Measurements from ENCODE around the gene PROZ. TPM values are rescaled to one million over a fixed set of nuclear protein-coding genes. Genes with fewer than 3 reads are reported as not detected.

Gene PROZ
- polyA plus RNA-seq, 1 donor: 1.0 TPM

DNA sequence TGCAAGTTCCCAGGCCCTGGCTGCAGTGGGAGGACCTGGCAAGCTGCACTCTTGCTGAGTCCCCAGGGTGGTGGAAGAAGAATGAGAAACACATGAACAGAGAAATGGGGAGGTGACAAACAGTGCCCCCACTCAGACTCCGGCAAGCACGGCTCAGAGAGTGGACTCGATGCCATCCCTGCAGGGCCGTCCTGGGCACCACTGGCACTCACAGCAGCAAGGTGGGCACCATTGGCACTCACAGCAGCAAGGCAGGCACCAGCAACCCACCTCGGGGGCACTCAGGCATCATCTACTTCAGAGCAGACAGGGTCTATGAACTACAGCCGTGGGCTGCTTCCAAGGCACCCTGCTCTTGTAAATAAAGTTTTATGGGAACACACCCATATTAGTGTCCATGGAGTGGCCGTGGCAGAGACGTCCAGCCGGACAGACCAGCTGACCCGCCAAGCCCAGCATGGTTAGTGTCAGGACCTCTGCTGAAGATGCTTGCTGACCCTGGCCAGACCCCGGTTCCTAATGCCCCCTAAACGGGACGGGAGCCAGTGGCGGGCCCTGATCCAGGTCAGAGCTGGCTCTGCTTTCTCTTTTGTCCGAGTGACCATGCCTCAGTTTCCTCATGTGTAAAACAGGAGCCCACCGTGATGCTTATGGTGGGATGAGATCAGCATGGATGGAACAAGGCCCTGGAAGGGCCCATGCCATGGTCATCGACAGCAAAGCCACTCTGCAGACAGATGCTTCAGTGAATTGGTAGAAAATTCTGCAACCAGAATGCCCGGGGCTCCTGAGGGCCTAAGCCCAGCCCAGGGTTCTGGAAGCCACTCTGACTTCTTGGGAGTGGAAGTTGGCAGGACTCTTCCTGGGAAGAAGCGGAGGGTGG lies 37.9 kb upstream of the PROZ start:
- Histone ChIP-seq H3K36me3 (ENCODE audit: control insufficient read depth, insufficient read depth, low read length) (no peaks in the 10 kb centered on the region), H3K4me1 (ENCODE audit: control insufficient read depth, insufficient read depth, low read length) (peaks cover 24% of the 10 kb centered on the region), H3K9me3 (ENCODE audit: control insufficient read depth, low read depth, low read length) (no peaks in the 10 kb centered on the region), H3K4me3 (ENCODE audit: low read length) (no peak overlapping the region), H3K27ac (ENCODE audit: low read length) (no peak overlapping the region), H3K27me3 (ENCODE audit: control insufficient read depth, insufficient read depth, low read length) (no peaks in the 10 kb centered on the region)
- WGBS (ENCODE audit: insufficient coverage, low lambda C conversion rate): no CpG with 5 or more reads among the region's 19 CpGs
- no peak for DNase-seq

GRCh38 chr13:113121183-113121927 lies 37.1 kb upstream of the PROZ start:
- Histone ChIP-seq H3K36me3 (ENCODE audit: control insufficient read depth, insufficient read depth, low read length) (no peaks in the 10 kb centered on the region), H3K27me3 (ENCODE audit: control insufficient read depth, insufficient read depth, low read length) (no peaks in the 10 kb centered on the region), H3K4me1 (ENCODE audit: control insufficient read depth, insufficient read depth, low read length) (peaks cover 24% of the 10 kb centered on the region), H3K4me3 (ENCODE audit: low read length) (no peak overlapping the region), H3K9me3 (ENCODE audit: control insufficient read depth, low read depth, low read length) (no peaks in the 10 kb centered on the region), H3K27ac (ENCODE audit: low read length) (no peak overlapping the region)
- no peak for DNase-seq
- no CpG with 5 or more reads among the region's 24 CpGs for WGBS (ENCODE audit: insufficient coverage, low lambda C conversion rate)

- H3K27me3 ChIP-seq (ENCODE audit: control insufficient read depth, insufficient read depth, low read length): no peaks in the 10 kb centered on the region
- peak overlapping the region; percentile 89 for H3K27ac ChIP-seq (ENCODE audit: low read length)
- DNase-seq: no peak
- no peaks in the 10 kb centered on the region for H3K36me3 ChIP-seq (ENCODE audit: control insufficient read depth, insufficient read depth, low read length)
- WGBS (ENCODE audit: insufficient coverage, low lambda C conversion rate): 60% methylated on average over 1 of the region's 16 CpGs
- H3K4me1 ChIP-seq (ENCODE audit: control insufficient read depth, insufficient read depth, low read length): peaks cover 24% of the 10 kb centered on the region
- no peaks in the 10 kb centered on the region for H3K9me3 ChIP-seq (ENCODE audit: control insufficient read depth, low read depth, low read length)
- no peak overlapping the region for H3K4me3 ChIP-seq (ENCODE audit: low read length)
Observed at GRCh38 chr13:113121928-113122471, 36.4 kb upstream of the PROZ start.

- H3K4me1 ChIP-seq (ENCODE audit: control insufficient read depth, insufficient read depth, low read length): peaks cover 24% of the 10 kb centered on the region
- peak within 1 kb of the TSS; percentile 61 for H3K4me3 ChIP-seq (ENCODE audit: low read length)
- peak within 1 kb of the TSS; percentile 89 for H3K27ac ChIP-seq (ENCODE audit: low read length)
- no CpG with 5 or more reads among the region's 23 CpGs for WGBS (ENCODE audit: insufficient coverage, low lambda C conversion rate)
- H3K36me3 ChIP-seq (ENCODE audit: control insufficient read depth, insufficient read depth, low read length): no peaks in the 10 kb centered on the region
- H3K27me3 ChIP-seq (ENCODE audit: control insufficient read depth, insufficient read depth, low read length): no peaks in the 10 kb centered on the region
- peak; percentile 95 to 97 for DNase-seq
- H3K9me3 ChIP-seq (ENCODE audit: control insufficient read depth, low read depth, low read length): no peaks in the 10 kb centered on the region
Observed at GRCh38 chr13:113122550-113123225, 35.8 kb upstream of the PROZ start, which contains the start of gene F10. F10 (plus strand) TSS chr13:113122799; CDS start chr13:113122856, 57 bp downstream.

DNA sequence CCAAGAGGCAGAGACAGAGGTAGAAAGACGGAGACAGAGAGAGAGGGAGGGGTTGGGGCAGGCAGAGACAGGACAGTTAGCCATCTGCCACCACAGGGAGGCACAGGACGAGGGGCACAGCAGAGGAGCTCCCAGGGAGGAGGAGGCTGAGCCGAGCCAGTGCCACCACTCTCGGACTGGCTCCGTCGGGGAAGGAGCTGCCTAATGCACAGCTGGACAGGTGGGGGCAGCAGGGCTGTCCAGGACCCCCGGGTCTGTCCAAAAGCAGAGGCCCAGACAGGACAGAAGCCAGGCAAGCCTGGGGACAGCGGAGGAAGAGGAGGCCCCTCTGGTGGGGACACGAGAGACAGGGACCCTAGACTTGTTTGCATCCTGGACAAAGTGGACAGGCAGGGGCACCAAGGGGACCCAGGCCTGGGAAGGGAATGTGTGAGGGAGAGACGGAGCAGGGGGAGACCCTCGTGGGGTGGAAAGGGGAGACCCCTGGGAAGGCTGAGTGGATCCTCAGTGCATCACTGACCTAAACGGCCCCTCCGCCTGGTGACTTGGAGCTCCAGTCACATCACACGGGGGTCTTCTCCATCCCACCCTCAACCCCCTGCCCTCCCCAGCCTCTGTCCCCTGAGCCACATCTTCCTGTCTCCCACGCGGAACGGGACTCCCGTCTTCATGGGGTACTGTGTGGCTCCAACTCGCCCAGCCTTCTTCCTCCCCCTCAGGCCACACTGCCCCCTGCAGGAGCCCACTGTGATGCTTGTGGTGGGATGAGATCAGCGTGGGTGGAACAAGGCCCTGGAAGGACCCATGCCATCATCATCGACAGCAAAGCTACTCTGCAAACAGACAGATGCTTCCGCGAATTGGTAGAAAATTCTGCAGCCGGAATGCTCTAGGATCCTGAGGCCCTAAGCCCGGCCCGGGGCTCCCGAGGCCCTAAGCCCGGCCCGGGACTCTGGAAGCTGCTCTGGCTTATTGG lies 34.9 kb upstream of the PROZ start:
- H3K27ac ChIP-seq (ENCODE audit: low read length): peak overlapping the region; percentile 89
- no CpG with 5 or more reads among the region's 29 CpGs for WGBS (ENCODE audit: insufficient coverage, low lambda C conversion rate)

GRCh38 chr13:113124211-113124970 lies 34.1 kb upstream of the PROZ start:
- DNase-seq: no peak

More for the DNA sequence above, 34.9 kb upstream of the PROZ start:
- no peaks in the 10 kb centered on the region for H3K9me3 ChIP-seq (ENCODE audit: control insufficient read depth, low read depth, low read length)
- H3K27me3 ChIP-seq (ENCODE audit: control insufficient read depth, insufficient read depth, low read length): no peaks in the 10 kb centered on the region
- DNase-seq: peak in 1 of 2 donors; percentile 25
- H3K4me1 ChIP-seq (ENCODE audit: control insufficient read depth, insufficient read depth, low read length): peaks cover 24% of the 10 kb centered on the region
- H3K36me3 ChIP-seq (ENCODE audit: control insufficient read depth, insufficient read depth, low read length): no peaks in the 10 kb centered on the region
- H3K4me3 ChIP-seq (ENCODE audit: low read length): peak overlapping the region; percentile 61

DNA sequence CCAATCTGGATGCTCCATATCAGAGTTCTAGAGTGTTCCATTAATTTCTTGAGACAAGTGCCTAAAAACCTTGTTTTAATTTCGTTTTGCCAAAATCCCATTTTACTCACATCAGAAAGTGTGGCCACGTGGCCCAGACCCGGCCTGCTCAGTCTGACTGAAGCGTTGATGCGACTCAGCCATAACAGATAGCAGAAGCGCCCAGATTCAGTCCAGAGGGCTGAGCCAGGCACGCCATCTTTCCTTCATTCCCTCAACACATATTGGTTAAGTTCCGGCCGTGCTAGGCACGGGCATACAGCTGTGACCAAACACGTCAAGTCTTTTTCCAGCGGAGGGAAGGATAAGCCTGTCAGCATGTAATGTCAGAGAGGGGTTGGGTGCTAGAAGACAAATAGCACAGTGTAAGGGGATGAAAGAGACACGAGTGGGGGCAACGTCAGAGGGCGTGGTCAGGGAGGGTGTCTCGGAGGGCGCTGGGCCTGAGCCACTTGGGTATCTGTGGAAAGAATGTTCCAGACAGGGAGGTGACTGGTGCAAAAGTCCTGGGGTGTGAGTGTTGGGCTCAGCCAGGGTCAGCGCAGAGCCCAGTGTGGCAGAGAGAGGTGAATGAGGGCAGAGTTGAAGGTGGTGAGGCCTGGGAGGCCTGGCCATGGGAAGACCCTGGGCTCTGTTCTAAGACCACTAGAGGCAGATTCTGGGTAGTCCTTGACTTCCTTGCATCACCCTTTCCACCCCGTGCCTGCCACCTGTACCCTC lies 32.8 kb upstream of the PROZ start:
- no peak for DNase-seq
- Histone ChIP-seq H3K4me3 (ENCODE audit: low read length) (no peak overlapping the region), H3K27ac (ENCODE audit: low read length) (no peak overlapping the region), H3K9me3 (ENCODE audit: control insufficient read depth, low read depth, low read length) (peaks cover 12% of the 10 kb centered on the region), H3K27me3 (ENCODE audit: control insufficient read depth, insufficient read depth, low read length) (no peaks in the 10 kb centered on the region), H3K4me1 (ENCODE audit: control insufficient read depth, insufficient read depth, low read length) (peaks cover 24% of the 10 kb centered on the region), H3K36me3 (ENCODE audit: control insufficient read depth, insufficient read depth, low read length) (peaks cover 5% of the 10 kb centered on the region)
- WGBS (ENCODE audit: insufficient coverage, low lambda C conversion rate): 92% methylated on average over 2 of the region's 19 CpGs

More at GRCh38 chr13:113124211-113124970, 34.1 kb upstream of the PROZ start:
- no peak overlapping the region for H3K4me3 ChIP-seq (ENCODE audit: low read length)
- H3K9me3 ChIP-seq (ENCODE audit: control insufficient read depth, low read depth, low read length): peaks cover under 1% of the 10 kb centered on the region
- no peaks in the 10 kb centered on the region for H3K36me3 ChIP-seq (ENCODE audit: control insufficient read depth, insufficient read depth, low read length)
- no peak overlapping the region for H3K27ac ChIP-seq (ENCODE audit: low read length)
- no peaks in the 10 kb centered on the region for H3K27me3 ChIP-seq (ENCODE audit: control insufficient read depth, insufficient read depth, low read length)
- H3K4me1 ChIP-seq (ENCODE audit: control insufficient read depth, insufficient read depth, low read length): peaks cover 24% of the 10 kb centered on the region
- no CpG with 5 or more reads among the region's 19 CpGs for WGBS (ENCODE audit: insufficient coverage, low lambda C conversion rate)

DNA sequence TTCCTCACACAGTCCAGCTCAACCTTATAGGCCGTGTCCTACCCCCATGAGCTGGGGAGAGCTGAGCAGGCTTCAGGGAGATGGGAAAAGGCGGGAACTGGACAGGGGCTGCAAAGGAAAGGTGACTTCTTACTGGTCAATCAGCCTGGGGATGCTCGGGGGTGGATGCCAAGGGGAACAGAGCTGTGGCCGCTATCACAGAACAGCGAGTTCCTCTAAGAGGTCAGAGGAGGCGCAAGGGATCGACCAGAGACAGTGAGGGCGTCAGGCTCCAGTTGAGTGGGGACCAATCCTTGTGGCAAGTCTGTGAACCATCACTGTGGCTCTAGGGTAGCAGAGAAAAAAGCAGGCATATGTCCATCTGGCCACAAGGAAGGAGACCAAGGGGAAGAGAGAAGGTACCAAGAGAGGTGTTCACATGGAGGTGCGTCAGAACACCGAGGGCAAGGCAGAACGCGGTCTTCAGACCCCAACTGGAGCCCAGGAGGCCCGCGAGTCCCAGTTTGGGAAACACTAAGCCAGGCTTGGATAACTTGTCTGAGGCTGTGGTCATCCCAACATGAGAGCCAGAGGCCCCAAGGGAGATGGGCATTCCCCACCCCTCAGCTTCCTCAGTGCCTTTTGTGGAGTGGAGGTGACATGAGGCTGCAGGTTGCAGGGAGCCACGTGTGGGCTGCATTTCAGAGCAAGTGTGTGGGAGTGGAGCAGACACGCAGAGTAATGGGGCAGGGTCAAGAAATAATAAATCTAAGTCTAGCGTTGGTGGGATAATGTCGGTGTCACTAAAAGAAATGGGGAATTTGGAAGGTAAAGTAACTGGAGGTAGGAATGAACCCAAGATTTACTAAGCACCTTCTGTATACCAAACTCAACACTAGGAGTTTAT lies 31.9 kb upstream of the PROZ start:
- no peaks in the 10 kb centered on the region for H3K27me3 ChIP-seq (ENCODE audit: control insufficient read depth, insufficient read depth, low read length)
- no peak overlapping the region for H3K4me3 ChIP-seq (ENCODE audit: low read length)
- peaks cover 8% of the 10 kb centered on the region for H3K36me3 ChIP-seq (ENCODE audit: control insufficient read depth, insufficient read depth, low read length)
- DNase-seq: no peak
- H3K4me1 ChIP-seq (ENCODE audit: control insufficient read depth, insufficient read depth, low read length): peaks cover 24% of the 10 kb centered on the region
- WGBS (ENCODE audit: insufficient coverage, low lambda C conversion rate): 93% methylated on average over 3 of the region's 18 CpGs
- H3K9me3 ChIP-seq (ENCODE audit: control insufficient read depth, low read depth, low read length): peaks cover 12% of the 10 kb centered on the region
- H3K27ac ChIP-seq (ENCODE audit: low read length): no peak overlapping the region
